ENCODE data around the gene ECT2L. TPM values are rescaled to one million over a fixed set of nuclear protein-coding genes. Genes with fewer than 3 reads are reported as not detected.

The ECT2L gene
- total RNA-seq, 1 experiment from 2014 or later = not detected

GRCh38 chr6:138920906-138921305, 125.0 kb downstream of the ECT2L start:
- Histone ChIP-seq H3K9me2 (ENCODE audit: insufficient read depth) (no peaks in the 10 kb centered on the region), H3K9me3 (ENCODE audit: insufficient read depth, low read depth) (no peaks in the 10 kb centered on the region), H3K4me2 (no peak overlapping the region), H3K27ac (no peak overlapping the region), H4K20me1 (ENCODE audit: insufficient read depth) (no peaks in the 10 kb centered on the region), H3F3A (ENCODE audit: insufficient read depth, low read depth) (peaks cover 6% of the 10 kb centered on the region), H2AFZ (no peak overlapping the region), H3K27me3 (ENCODE audit: insufficient read depth, low read depth) (no peaks in the 10 kb centered on the region), H3K4me1 (replicated peaks; ENCODE audit: insufficient read depth) (no peaks in the 10 kb centered on the region), H3K36me3 (ENCODE audit: low read depth) (peaks cover 32% of the 10 kb centered on the region), H3K79me2 (ENCODE audit: low read depth) (no peaks in the 10 kb centered on the region), H3K4me3 (no peak overlapping the region)
- CTCF ChIA-PET = interaction anchor here (0.6 kb wide), 1 partner anchor 513 kb away, joined by 3 read pairs; no protein-coding TSS in a partner anchor
- no peak for TF ChIP-seq CTCF (conservative IDR thresholded peaks at IDR 0.05)
- no peak for TF ChIP-seq EZH2 (IDR thresholded peaks at IDR 0.05; ENCODE audit: low read depth)
- intact Hi-C loops (cut with micrococcal nuclease; ENCODE audit: unreplicated experiment) = loop anchor here (10.0 kb wide), 1 partner anchor 106 kb away; no protein-coding TSS in a partner anchor
- DNase-seq = no peak
- POLR2A ChIA-PET (ENCODE audit: unreplicated experiment) = no interaction called here
- BruUV-seq (replicated peaks) = no TSS peak

- no peaks in the 10 kb centered on the region; the same call in 1 of the 2 replicates for H3K9me3 ChIP-seq (ENCODE audit: insufficient read depth, low read depth)
- H3K9me2 ChIP-seq (ENCODE audit: insufficient read depth) = no peaks in the 10 kb centered on the region
- H3K36me3 ChIP-seq (ENCODE audit: low read depth) = peaks cover 36% of the 10 kb centered on the region
- no peak for DNase-seq
- POLR2A ChIA-PET (ENCODE audit: unreplicated experiment) = interaction anchor here (0.6 kb wide), 1 partner anchor 20 kb away, joined by 4 read pairs; no protein-coding TSS in a partner anchor
- BruUV-seq (replicated peaks) = no TSS peak
- H3K27ac ChIP-seq = no peak overlapping the region
- no peak overlapping the region for H3K4me2 ChIP-seq
- CTCF ChIA-PET = no interaction called here
- no peaks in the 10 kb centered on the region; the same call in 1 of the 2 replicates for H3F3A ChIP-seq (ENCODE audit: insufficient read depth, low read depth)
- no peaks in the 10 kb centered on the region for H3K4me1 ChIP-seq (replicated peaks; ENCODE audit: insufficient read depth)
- H2AFZ ChIP-seq = no peak overlapping the region
- no peak for TF ChIP-seq EZH2 (IDR thresholded peaks at IDR 0.05; ENCODE audit: low read depth)
- TF ChIP-seq CTCF (conservative IDR thresholded peaks at IDR 0.05) = no peak
- no peaks in the 10 kb centered on the region for H3K79me2 ChIP-seq (ENCODE audit: low read depth)
- intact Hi-C loops (cut with micrococcal nuclease; ENCODE audit: unreplicated experiment) = loop anchor here (10.0 kb wide), 1 partner anchor 109 kb away; no protein-coding TSS in a partner anchor
- no peaks in the 10 kb centered on the region for H3K27me3 ChIP-seq (ENCODE audit: insufficient read depth, low read depth)
- H3K4me3 ChIP-seq = no peak overlapping the region
- H4K20me1 ChIP-seq (ENCODE audit: insufficient read depth) = no peaks in the 10 kb centered on the region
These were observed 127.7 kb downstream of the ECT2L start for GRCh38 chr6:138923561-138923960.

GRCh38 chr6:138925806-138926205, 129.9 kb downstream of the ECT2L start:
- H3K79me2 ChIP-seq (ENCODE audit: low read depth) = no peaks in the 10 kb centered on the region
- no peak for DNase-seq
- no peak overlapping the region for H3K27ac ChIP-seq
- H3F3A ChIP-seq (ENCODE audit: insufficient read depth, low read depth) = no peaks in the 10 kb centered on the region; the same call in 1 of the 2 replicates
- H4K20me1 ChIP-seq (ENCODE audit: insufficient read depth) = no peaks in the 10 kb centered on the region
- BruUV-seq (replicated peaks) = no TSS peak
- H2AFZ ChIP-seq = no peak overlapping the region
- peaks cover 31% of the 10 kb centered on the region for H3K36me3 ChIP-seq (ENCODE audit: low read depth)
- H3K4me3 ChIP-seq = no peak overlapping the region
- no peaks in the 10 kb centered on the region for H3K27me3 ChIP-seq (ENCODE audit: insufficient read depth, low read depth)
- H3K4me2 ChIP-seq = no peak overlapping the region
- H3K9me2 ChIP-seq (ENCODE audit: insufficient read depth) = no peaks in the 10 kb centered on the region
- CTCF ChIA-PET = no interaction called here
- intact Hi-C loops (cut with micrococcal nuclease; ENCODE audit: unreplicated experiment) = loop anchor here (10.0 kb wide), 1 partner anchor 111 kb away; no protein-coding TSS in a partner anchor
- H3K9me3 ChIP-seq (ENCODE audit: insufficient read depth, low read depth) = no peaks in the 10 kb centered on the region; the same call in 1 of the 2 replicates
- POLR2A ChIA-PET (ENCODE audit: unreplicated experiment) = no interaction called here
- H3K4me1 ChIP-seq (replicated peaks; ENCODE audit: insufficient read depth) = no peaks in the 10 kb centered on the region
- TF ChIP-seq CTCF (conservative IDR thresholded peaks at IDR 0.05) (no peak), EZH2 (IDR thresholded peaks at IDR 0.05; ENCODE audit: low read depth) (no peak)

Measured in PC-9 (cell line).